Spleen (tissue), 3 donors: ENCODE measurements around the gene PTPN7.

Experiments
- POLR2A ChIP-seq, 3 donors: fragments of 450-650 bp; IDR thresholded peaks; one replicate each; pipeline ENCODE4 v1.5.1; 2017; ENCODE audit warnings: antibody characterized with exemption in 3 of 3, mild to moderate bottlenecking in 1 of 3
- POLR2AphosphoS5 ChIP-seq, 3 donors: sonication (generic); formaldehyde crosslinking; IDR thresholded peaks; one replicate each; pipeline ENCODE4 v1.5.1; 2017; ENCODE audit warnings: antibody characterized with exemption in 3 of 3

DNA sequence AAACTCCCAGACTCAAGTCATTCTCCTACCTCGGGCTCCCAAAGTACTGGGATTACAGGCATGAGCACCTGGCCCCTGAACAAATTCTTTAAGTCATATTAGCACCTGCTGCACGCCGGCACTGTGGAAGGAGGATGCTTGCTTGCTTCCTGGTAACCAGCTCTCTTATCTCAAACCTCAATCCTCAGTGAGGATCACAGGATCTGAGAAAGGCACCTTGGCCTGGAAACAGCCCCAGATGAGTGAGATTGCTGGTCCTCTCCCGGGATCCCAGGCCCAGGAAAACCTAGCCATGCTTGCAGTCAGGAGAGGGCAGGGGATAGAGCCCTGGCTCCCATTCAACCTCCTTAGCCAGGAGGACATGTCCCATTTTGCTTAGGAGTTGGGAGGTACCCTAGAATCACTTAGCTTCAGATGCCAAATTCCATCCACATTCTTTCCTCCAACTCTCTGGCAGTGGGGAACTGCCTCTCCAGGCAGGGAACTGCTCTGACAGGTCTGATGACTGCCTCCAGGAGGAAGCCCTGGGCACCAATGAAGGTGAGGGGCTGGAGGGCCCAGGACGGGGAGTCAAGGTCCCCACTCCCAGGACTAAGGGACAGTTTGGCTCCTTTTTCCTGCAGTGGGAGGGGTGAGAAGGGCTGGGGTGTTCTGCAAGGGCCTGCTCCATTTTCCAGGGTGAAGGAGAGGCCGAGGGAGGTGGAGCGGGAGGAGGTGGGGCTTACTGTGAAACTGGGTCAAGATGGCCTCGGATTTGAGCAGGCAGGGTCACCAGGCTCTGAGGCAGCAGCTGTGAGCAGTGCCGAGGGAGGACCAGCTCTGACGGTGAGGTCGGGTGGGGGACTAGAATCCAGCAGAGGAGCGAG lies 28.2 kb downstream of the PTPN7 start:
- TF ChIP-seq POLR2AphosphoS5 (IDR thresholded peaks at IDR 0.05) (peak in 2 of 3 donors; percentile 45 to 59), POLR2A (IDR thresholded peaks at IDR 0.05) (no peak)
